NCI-H1105 treated with DMSO at 0.1 percent for 48 hours (cell line): ENCODE data around the gene CRYBA1.
"Not testable (repeated sequence)": the region's sequence is repeated elsewhere in the genome, so short reads cannot be mapped to it uniquely, and the experiment has no call there.

Source experiments
- DNase-seq: peaks from one replicate; lab custom pipeline; 2025; lab: John Stamatoyannopoulos, UW

Gene CRYBA1, protein sequence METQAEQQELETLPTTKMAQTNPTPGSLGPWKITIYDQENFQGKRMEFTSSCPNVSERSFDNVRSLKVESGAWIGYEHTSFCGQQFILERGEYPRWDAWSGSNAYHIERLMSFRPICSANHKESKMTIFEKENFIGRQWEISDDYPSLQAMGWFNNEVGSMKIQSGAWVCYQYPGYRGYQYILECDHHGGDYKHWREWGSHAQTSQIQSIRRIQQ

DNA sequence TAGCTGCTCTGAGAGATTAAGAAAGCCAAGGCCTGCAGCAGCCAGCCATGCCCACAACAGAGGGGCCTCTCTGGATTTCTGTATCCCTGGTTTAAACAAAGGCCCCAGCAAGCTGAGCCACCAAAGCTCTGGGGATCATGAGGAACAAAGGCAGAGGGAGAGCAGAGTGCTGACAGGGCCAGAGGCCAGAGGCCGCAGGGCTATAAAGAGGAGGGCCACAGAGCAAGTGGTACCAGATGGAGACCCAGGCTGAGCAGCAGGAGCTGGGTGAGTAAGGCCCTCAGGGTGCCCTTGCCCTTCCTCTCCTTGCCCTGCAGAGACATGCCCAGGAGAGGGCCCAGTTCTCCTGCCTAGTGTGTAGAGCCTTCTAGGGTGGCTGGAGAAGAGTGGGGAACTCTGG lies at the start of gene CRYBA1:
Gene CRYBA1, plus strand, starts transcription at position 232 of the 400 bp plus-strand sequence. Its CDS starts 5 bp downstream, at position 237.
- DNase-seq: no peak

DNA sequence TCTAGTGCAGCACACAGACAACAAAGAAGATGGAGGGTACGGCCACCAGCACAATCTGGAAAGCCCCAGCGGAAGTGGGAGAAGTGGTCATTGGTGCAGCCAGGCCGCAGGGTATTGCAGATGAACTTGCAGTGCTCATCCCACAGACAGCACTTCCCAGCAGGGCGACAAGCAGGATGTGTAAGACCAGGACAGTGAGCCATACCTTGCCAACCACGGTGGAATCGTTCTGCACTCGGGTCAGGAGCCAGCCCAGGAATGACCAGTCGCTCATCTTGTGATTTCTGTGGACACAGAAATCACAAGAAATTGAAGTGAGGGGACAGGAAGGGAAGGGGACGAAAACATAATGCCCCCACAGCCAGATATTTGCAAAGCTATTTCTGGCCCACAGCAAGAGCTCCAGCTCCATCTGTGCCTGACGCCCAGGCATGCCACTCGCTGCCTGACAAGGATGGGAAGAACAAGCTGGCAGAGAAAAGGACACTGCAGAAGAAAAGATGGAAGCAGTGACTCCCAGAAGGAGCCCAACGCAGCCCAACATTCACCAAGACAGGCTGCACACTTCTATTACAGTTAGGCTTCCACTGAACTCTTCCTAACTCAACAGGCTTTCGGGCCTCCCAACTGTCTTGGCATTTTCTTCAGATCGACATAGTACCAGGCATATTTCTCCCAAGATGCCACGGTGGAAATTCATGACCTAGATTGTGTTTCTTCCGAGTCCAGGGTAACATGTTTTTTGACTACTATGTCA lies 49.0 kb upstream of the CRYBA1 start:
- no peak for DNase-seq

DNA sequence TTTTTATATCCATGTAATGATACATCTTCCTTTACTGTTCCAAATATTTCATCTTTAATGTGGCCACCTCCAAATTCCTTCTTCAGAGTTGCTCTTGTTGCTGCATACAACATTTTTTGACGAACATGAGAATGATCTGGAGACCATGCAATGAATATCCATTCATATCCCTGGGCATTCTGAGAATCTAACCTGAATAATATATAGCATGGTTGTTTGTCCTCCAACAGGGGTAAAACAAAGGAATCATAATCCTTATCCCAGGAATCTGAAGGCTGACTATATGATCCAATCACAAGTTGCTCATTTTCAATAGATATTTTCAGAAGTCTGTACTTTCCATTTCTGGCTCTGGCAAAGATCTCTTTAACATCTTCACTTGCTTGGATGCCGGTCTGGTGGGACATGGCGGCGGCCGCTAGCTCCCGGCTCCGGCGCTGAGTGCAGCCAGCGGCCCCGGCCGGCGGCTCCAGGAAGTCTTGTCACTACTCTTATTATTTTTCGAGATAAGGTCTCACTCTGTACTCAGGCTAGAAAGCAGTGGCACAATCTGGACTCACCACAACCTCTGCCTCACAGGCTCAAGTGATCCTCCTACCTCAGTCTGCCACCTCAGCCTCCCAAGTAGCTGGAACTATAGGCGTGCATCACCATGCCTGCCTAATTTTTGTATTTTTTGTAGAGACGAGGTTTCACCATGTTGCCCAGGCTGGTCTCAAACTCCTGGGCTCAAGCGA lies 42.4 kb upstream of the CRYBA1 start:
- DNase-seq: not testable (repeated sequence)

DNA sequence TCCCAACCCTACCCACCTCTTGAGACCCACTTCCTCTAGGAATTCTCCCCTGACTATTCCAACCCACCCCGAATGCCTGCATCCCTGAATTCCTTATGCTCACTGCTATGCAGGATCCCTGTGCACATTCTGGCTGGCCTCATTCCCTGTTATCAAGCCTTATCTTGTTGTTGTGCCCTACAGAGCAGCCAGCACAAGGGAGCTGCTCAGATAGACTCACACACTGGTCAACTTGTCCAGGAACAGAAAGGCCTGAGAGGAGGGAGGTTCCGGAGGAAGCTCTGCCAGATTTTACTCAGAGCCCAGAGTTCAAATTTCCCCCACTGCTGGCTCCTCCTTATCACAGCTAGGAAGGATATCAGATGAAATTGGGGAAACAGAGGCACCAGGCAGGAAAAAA lies 41.6 kb upstream of the CRYBA1 start:
- no peak for DNase-seq

DNA sequence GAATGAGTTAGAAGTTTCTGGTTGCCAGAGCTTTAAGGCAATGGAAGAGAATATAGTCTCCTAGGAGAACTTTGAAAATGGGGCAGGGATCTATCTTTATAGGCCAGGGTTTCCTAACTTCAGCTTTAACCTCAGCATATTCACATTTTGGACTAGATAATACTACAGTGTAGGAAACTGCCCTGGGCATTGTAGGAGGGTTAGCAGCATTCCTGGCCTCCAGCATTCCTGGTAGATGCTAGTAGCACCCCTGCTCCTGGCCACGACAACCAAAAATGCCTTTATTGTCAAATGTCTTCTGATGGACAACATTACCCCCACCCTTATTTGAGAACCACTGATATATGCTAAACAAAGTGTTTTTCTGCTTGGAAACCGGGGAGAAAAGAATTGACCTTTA lies 38.7 kb upstream of the CRYBA1 start:
- DNase-seq: no peak

DNA sequence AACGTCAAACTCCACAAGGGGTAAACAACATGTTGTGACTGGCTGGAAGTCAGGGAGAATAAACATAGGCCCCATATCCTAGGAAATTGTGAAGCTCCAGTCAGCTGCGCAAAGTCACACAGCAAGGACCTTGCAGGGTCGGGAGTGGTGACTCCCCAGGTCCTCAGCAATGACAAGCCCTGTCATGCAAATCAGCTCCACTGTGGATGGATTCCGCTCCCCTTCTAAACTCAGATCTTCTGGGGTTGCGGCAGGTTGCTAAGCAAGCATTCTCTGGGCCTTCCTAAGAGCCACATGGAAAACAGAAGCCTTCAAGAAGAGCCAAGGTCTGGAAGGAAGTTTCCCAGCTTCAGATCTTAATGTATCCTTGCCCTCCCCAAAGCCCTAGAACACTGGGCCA lies 37.6 kb upstream of the CRYBA1 start:
- DNase-seq: no peak

DNA sequence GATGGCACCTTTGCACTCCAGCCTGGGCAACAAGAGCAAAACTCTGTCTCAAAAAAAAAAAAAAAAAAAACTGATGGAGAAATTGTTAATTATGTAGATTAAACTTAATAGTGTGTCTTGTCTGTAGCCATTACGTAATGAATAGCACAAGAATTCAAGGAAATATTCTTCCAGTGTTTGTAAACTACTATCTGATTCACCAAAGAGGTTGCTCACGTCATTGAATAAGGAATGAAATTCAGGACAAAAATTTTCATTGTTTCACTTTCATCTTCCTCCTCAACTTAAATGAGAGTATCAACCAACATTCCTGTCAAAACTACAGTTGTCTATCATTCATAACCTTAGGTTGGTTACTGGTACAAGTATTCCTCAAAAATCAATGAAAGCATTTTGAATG lies 35.8 kb upstream of the CRYBA1 start:
- no peak for DNase-seq

DNA sequence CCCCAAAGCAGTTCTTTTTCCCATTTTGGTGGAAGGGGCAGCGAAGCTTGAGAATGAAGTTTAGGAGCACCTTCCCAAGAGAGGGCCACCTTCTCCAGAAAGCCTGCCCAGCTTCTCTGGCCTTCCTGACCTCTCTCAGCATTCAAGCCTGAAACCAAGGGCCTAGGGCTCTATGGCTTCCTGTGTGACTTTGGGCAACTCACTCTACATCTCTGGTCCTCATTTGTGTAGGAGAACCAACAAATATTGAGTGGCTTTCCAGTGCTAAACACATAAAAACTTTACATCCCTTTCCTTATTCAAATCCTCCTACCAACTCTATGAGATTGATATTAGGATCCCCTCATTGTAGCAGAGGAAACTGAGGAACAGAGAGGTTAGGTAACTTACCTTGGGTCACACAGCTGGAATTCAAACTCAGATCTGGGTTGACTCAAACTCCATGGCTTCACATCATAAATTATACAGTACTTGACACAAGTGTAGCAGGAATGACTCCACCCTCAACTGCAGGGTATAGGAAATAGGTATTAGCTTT lies 34.5 kb upstream of the CRYBA1 start:
- no peak for DNase-seq

DNA sequence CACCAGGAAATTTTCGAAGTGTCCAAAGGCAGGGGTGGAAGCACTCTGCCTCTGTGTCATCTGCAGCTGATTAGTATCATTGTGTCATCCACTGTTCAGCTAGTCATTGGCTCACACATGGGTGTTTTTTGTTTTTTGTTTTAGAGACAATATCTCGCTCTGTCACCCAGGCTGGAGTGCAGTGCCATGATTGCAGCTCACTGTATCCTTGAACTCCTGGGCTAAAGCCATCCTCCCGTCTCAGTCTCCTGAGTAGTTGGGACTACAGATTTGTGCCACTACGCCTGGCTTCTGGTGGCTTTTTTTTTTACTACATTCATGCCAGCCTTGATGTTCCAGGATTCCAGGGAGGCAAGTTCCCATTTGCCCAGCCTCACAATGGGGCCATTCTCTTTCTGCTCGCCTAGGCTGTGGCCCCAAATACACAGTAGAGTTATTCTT lies 34.0 kb upstream of the CRYBA1 start:
- DNase-seq: no peak

DNA sequence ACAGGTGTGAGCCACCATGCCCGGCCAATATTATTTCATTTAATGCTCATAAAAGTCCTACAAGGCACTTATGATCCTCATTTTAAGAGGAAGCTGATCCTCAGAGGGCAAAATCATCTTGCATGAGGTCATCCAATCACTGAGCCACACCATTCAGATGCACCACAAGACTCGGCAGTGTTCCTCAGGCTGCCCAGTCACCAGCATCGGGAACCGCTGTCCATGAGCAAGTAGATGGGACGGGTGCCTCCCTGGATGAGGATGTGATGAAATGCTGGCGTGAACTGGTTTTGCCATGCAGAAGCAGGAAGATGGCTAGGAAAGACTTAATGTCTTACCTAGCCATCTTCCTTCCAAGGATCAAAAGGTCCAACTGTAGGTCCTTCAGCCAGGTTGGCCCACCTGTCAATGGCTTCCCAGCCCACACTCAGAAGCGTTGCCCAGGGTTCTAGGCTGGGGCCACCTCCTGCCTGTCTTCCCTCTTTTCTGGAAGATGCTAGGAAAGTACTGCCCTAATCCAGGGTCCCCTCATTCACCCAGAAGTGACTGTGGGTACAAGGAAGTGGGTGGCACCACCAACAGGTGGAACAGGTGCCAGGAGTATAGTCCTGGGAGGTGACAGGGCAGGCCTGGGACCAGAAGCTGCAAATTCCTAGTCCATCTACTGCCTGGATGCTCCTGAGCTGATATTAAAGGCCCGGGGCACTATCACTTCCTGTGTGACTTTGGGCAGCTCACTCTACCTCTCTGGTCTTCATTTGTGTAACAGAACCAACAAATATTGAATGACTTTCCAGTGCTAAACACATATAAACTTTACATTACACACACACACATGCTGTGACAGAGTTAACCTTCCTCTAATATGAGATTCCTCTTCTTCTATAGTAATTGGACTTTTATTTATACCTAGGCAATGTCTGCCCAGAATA lies 32.2 kb upstream of the CRYBA1 start:
- DNase-seq: no peak

DNA sequence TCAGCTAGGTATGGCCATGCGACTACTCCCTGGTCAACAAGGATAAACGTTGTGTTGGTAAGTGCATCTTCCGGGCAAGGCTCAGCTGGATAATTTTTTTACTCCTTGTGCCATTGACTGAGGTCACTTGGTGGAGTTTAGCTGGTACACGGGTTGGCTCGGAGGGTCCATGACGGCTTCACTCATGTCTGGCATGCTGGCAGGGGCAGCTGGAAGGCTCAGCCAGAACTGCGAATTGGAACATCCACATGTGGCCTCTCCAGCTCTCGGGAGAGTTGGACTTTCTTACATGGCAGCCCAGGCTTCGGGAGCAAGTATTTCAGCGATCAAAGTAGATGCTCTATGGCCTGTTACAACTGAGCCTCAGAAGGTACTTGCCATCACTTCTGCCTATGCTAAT lies 31.5 kb upstream of the CRYBA1 start:
- DNase-seq: no peak

DNA sequence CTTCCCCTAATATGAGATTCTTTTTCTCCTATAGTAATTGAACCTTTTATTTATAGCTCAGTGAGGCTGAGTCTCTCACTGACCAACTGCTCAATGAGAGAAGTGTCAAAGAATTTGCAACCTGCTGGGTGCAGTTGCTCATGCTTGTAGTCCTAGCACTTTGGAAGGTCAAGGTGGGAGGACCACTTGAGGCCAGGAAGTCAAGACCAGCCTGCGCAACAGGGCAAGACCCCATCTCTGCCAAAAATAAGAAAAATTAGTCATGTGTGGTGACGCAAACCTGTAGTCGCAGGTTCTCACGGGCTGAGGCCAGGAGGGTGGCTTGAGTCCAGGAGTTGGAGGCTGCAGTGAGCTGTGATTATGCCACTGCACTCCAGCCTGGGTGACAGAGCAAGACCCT lies 30.9 kb upstream of the CRYBA1 start:
- DNase-seq: no peak

DNA sequence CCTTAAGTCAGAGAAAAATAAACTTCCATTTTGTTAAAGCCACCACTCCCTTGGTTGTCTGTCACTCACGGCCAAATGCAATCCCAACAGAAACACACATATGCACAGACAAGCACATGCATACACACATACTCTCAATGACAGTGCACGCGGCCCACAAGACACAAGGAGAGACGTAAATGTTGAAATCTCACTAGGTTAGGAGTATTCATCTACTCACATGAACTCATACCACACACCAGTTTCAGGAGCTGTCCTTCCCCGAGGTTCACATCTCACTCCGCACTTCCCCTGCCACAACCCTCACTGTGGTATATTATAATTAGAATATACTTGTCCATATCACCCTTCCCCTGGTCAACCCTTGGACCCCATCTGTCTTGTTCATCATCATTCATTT lies 30.5 kb upstream of the CRYBA1 start:
- DNase-seq: no peak

DNA sequence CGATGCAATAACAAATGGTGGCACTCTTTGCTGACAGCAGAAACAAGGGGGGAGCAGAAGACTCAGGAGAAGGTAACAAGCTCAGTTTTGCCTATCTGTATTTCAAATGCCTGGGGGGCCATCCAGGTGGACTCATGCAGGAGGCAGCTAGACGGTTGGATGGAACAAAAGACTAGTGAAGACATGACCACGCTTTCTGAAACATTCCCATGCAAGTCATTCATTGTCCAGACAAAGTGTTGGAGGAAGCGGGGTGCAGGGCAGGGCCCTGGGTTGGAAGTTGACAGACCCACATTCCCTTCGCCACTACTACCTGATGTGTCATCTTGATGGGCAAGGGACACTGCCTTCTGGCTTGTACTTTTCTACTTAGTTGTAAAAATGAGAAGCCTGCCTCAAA lies 29.8 kb upstream of the CRYBA1 start:
- DNase-seq: no peak

DNA sequence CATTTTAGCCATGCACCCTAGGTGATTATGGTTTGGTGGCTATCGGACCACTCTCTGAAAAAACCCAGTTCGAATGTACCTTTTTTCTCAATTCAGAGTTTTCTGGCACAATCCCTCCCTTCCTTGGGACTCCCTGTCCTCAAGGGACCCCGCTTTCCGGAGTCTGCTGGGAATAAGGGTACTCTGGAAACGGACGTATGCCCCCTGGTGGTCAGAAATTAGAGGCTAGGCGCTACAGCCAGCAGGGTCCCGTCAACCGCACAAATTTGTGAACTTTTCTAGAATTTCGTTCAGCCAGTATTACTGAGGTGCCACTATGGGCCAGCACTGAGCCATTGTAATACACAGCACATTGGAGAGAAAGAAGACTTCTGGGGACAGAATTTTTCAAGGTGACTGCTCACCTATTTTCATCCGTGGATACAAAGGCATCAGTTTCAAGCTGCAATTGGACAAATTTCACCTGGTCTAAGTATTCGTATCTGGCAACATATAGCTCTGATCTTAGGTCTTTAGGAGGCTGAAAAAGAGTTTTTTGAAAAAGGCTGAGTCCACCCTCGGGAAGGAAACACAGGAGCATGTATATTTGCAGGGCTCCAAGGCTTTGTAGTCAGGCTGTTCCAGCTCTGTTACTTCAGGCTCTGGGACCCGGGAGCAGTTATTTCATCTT lies 27.1 kb upstream of the CRYBA1 start:
- peak; percentile 51 for DNase-seq

DNA sequence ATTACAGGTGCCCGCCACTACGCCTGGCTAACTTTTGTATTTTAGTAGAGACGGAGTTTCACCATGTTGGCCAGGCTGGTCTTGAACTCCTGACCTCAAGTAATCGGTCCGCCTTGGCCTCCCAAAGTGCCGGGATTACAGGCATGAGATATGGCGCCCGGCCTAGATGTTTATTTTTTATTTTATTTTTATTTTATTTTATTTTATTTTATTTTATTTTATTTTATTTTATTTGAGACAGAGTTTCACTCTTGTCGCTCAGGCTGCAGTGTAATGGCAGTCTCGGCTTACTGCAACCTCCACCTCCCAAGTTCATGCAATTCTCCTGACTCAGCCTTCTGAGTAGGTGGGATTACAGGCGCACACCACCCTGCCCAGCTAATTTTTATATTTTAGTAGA lies 25.3 kb upstream of the CRYBA1 start:
- not testable (repeated sequence) for DNase-seq

DNA sequence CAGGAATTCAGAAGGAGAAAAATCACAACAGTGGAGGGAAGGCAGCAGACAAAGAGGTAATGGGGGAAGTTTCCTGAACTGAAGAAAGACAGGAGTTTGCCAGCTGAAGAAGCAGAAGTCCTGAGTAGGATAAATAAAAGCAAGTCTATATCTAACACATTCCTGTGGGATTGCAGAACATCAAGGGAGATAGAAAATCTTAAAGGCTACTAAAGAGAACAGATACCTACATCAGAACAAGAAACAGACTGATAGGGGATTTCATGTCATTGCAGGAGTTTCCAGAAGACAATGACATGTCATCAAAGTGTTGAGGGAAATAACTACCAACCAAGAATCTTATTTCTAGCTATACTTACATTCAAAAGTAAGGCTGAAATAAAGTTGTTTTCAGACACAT lies 21.3 kb upstream of the CRYBA1 start:
- no peak for DNase-seq

DNA sequence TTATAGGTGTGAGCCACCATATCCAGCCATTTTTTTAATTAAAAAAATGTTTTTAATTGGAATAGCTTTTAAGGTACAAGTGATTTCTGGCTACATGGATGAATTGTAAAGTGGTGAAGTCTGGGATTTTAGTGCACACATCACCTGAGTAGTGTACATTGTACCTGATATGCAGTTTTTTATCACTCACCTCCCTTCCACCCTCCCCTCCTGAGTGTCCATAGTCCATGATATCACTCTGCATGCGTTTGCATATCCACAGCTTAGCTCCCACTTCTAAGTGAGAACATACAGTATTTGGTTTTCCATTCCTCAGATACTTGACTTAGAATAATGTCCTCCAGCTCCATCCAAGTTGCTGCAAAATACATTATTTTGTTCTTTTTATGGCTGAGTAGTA lies 13.4 kb upstream of the CRYBA1 start:
- no peak for DNase-seq

DNA sequence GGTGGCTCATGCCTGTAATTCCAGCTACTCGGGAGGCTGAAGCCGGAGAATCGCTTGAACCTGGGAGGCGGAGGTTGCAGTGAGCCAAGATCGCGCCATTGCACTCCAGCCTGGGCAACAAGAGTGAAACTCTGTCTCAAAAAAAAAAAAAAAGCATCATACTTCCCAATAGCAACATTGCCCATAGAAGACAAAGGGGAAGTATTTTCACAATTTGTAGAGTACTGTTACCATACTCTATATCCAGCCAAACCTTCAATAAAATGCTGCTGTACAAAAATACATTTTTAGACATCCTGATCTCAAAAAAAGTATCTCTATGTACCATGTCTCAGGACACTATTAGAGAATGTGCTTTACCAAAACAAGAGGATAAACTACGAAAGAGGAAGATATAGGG lies 11.7 kb upstream of the CRYBA1 start:
- not testable (repeated sequence) for DNase-seq

DNA sequence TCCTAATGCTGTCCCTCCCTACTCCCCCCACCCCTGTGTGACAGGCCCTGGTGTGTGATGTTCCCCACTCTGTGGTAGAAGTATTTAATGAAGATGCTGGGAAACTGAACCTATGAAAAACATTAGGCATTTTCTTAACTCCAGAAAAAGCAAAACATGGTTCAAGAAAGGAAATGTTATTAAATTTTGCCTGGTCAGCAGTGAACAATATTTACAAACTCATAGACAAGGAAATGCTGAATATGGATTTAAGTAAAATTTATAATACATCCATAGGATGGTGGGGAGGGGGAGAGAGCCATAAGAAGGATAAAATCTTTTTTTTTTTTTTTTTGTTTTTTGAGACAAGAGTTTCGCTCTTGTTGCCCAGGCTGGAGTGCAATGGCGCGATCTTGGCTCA lies 10.8 kb upstream of the CRYBA1 start:
- DNase-seq: no peak

DNA sequence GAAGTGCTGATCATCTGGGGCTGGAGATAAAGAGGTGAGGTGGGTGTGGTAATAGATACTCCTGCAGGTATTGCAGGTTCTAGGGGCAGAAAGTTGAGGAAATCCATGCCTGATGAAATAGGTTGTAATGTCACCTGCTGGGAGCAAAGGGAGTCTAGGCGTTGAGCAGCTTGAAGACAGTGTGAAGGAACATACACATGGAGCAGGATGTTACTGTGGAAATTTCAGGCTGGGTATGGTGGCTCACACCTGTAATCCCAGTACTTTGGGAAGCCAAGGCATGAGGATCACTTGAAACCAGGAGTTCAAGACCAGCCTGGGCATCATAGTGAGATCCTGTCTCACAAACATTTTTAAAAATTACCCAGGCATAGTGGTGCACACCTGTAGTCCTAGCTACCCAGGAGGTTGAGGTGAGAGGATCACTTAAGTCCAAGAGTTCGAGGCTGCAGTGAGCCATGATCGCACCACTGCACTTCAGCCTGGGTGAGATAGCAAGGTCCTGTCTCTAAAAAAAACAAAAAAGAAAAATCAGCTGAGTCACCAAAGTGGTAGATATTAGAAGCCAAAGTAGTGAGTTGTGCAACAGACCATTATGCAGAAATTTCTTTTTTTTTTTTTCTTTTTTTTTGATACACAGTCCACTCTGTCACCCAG lies 9.1 kb upstream of the CRYBA1 start:
- DNase-seq: no peak
